Neural progenitor cell (in vitro differentiated cells): ENCODE measurements around the gene ZNF689.
A peak's percentile ranks its signal among the peaks of the same experiment; 100 is the strongest.

Experiments
- CTCF ChIP-seq: fragments of 200-600 bp; sonication (generic); IDR thresholded peaks from 2 replicates; pipeline ENCODE4 v1.5.1; 2017; ENCODE audit warnings: antibody characterized with exemption, mild to moderate bottlenecking
- EZH2 ChIP-seq: fragments of 200-600 bp; sonication (generic); IDR thresholded peaks from 2 replicates; pipeline ENCODE4 v1.6.1; 2017; ENCODE audit warnings: antibody characterized with exemption, mild to moderate bottlenecking, moderate library complexity
- EZH2phosphoT487 ChIP-seq: fragments of 200-600 bp; sonication (generic); IDR thresholded peaks from 2 replicates; pipeline ENCODE4 v1.6.1; 2017; ENCODE audit warnings: antibody characterized with exemption

- TF ChIP-seq CTCF (peak; percentile 84), EZH2phosphoT487 (no peak), EZH2 (no peak)
These were observed 18.7 kb upstream of the ZNF689 start for GRCh38 chr16:30628628-30629540.
